PC-9 (cell line): ENCODE measurements around the gene FBN3. TPM values are rescaled to one million over a fixed set of nuclear protein-coding genes. Genes with fewer than 3 reads are reported as not detected.

Experiments used
- BruUV-seq: library from RNA; stranded (reverse); fragments of 400-500 nt; replicated peaks from 2 replicates; lab custom pipeline; 2021; lab: Mats Ljungman, UMichigan
- CTCF ChIA-PET: fragments of 300-600 bp; sonication (Branson Sonifier 250); formaldehyde crosslinking; loops from one replicate; lab custom pipeline; 2022; ENCODE audit warnings: antibody characterized with exemption; lab: Charles Lee
- POLR2A ChIA-PET: fragments of 300-600 bp; sonication (Branson Sonifier 250); formaldehyde crosslinking; loops from one replicate; lab custom pipeline; 2022; ENCODE audit warnings: antibody characterized with exemption; ENCODE audit not compliant: unreplicated experiment; lab: Charles Lee
- DNase-seq, 2 experiments: peaks; one replicate each; pipeline versions ENCODE4 v3.0.0 to v3.0.0-alpha.2; 2015 to 2022; ENCODE audit warnings: mixed read lengths in 1 of 2
- H2AFZ ChIP-seq: fragments of 200-600 bp; sonication (generic); 2 replicates; pipeline ENCODE4 v1.8.1; 2017; ENCODE audit warnings: antibody characterized with exemption
- H3F3A ChIP-seq: fragments of 200-600 bp; sonication (generic); 2 replicates; pipeline ENCODE4 v1.8.1; 2017; ENCODE audit warnings: antibody characterized with exemption, mild to moderate bottlenecking, low read depth; ENCODE audit not compliant: insufficient read depth
- H3K27ac ChIP-seq: fragments of 200-600 bp; sonication (generic); 2 replicates; pipeline ENCODE4 v1.6.1; 2016; ENCODE audit warnings: mixed run types
- H3K27me3 ChIP-seq: fragments of 200-600 bp; sonication (generic); 2 replicates; pipeline ENCODE4 v1.6.1; 2016; ENCODE audit warnings: low read depth, mixed run types; ENCODE audit not compliant: insufficient read depth
- H3K36me3 ChIP-seq: fragments of 200-600 bp; sonication (generic); 2 replicates; pipeline ENCODE4 v1.6.1; 2016; ENCODE audit warnings: low read depth, mixed run types
- H3K4me1 ChIP-seq: fragments of 200-600 bp; sonication (generic); replicated peaks from 2 replicates; pipeline ENCODE4 v1.6.1; 2016; ENCODE audit warnings: mixed run types; ENCODE audit not compliant: insufficient read depth
- H3K4me2 ChIP-seq: fragments of 200-600 bp; sonication (generic); 2 replicates; pipeline ENCODE4 v1.6.1; 2017; ENCODE audit warnings: mixed run types
- H3K4me3 ChIP-seq: fragments of 200-600 bp; sonication (generic); 2 replicates; pipeline ENCODE4 v1.6.1; 2016; ENCODE audit warnings: mixed run types
- H3K79me2 ChIP-seq: fragments of 200-600 bp; sonication (generic); 2 replicates; pipeline ENCODE4 v1.6.1; 2017; ENCODE audit warnings: low read depth, mixed run types
- H3K9me2 ChIP-seq: fragments of 200-600 bp; sonication (generic); 2 replicates; pipeline ENCODE4 v1.8.1; 2017; ENCODE audit warnings: mild to moderate bottlenecking; ENCODE audit not compliant: insufficient read depth
- H3K9me3 ChIP-seq: fragments of 200-600 bp; sonication (generic); 2 replicates; pipeline ENCODE4 v1.8.1; 2016; ENCODE audit warnings: low read depth; ENCODE audit not compliant: insufficient read depth
- H4K20me1 ChIP-seq: fragments of 200-600 bp; sonication (generic); 2 replicates; pipeline ENCODE4 v1.8.1; 2017; ENCODE audit not compliant: insufficient read depth
- CTCF ChIP-seq: fragments of 200-600 bp; sonication (generic); conservative IDR thresholded peaks from 2 replicates; pipeline ENCODE4 v1.6.1; 2017; ENCODE audit warnings: mixed run types, antibody characterized with exemption, mild to moderate bottlenecking, moderate library complexity
- EZH2 ChIP-seq: fragments of 200-600 bp; sonication (generic); IDR thresholded peaks from 2 replicates; pipeline ENCODE4 v1.8.0; 2017; ENCODE audit warnings: antibody characterized with exemption, low read depth
- intact Hi-C: fragments of 100-400 bp; cut with micrococcal nuclease; formaldehyde crosslinking; loops from one replicate; pipeline ENCODE4 v1.10.0; 2022; ENCODE audit not compliant: unreplicated experiment
- total RNA-seq: library from RNA; stranded (reverse); gene quantifications from 2 replicates; pipeline ENCODE4 v1.2.3, GENCODE V29; 2021

FBN3 gene
- total RNA-seq, 1 experiment from 2014 or later = not detected

DNA sequence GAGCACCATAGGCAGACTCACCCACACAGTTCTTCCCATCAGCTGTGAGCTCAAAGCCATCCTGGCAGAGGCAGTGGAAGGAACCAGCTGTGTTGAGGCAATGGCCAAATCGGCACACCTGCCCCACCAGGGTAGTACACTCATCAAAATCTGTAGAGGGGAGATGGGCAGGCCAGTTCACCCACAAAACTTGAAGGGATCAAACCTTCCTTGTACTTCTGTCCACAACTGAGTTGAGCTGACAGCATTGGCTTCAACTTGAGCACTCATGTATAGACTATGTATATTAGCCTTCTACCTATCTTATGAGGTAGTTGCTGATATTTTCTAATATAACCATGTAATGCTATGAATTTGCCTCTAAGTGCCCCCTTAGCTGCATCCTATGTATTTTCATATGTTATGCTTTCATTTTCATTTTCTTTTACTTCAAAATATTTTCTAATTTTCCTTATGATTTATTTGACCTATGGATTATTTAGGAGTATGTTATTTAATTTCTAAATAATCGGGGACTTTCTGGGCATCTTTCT is 54.0 kb downstream of the FBN3 start:
- CTCF ChIA-PET = no interaction called here
- H3K27me3 ChIP-seq = peaks cover 19% of the 10 kb centered on the region; the same call in 1 of the 2 replicates
- DNase-seq = no peak
- no peak overlapping the region for H3K4me3 ChIP-seq
- no peaks in the 10 kb centered on the region for H3K9me2 ChIP-seq
- peaks cover 7% of the 10 kb centered on the region for H3K9me3 ChIP-seq
- no peaks in the 10 kb centered on the region for H3K4me1 ChIP-seq
- TF ChIP-seq CTCF (no peak), EZH2 (no peak)
- H4K20me1 ChIP-seq = no peaks in the 10 kb centered on the region
- intact Hi-C loops = no loop called here
- no peak overlapping the region for H3K4me2 ChIP-seq
- BruUV-seq = no TSS peak
- H2AFZ ChIP-seq = no peak overlapping the region
- POLR2A ChIA-PET = no interaction called here
- no peak overlapping the region for H3K27ac ChIP-seq
- no peaks in the 10 kb centered on the region for H3K79me2 ChIP-seq
- H3K36me3 ChIP-seq = no peaks in the 10 kb centered on the region
- H3F3A ChIP-seq = no peaks in the 10 kb centered on the region

GRCh38 chr19:8094336-8094735 is 55.1 kb downstream of the FBN3 start:
- intact Hi-C loops = no loop called here
- H3K4me1 ChIP-seq = no peaks in the 10 kb centered on the region
- H3K4me3 ChIP-seq = no peak overlapping the region
- H2AFZ ChIP-seq = no peak overlapping the region
- H3F3A ChIP-seq = no peaks in the 10 kb centered on the region
- H4K20me1 ChIP-seq = no peaks in the 10 kb centered on the region
- ChIA-PET POLR2A (no interaction called here), CTCF (no interaction called here)
- no peaks in the 10 kb centered on the region for H3K9me2 ChIP-seq
- H3K36me3 ChIP-seq = no peaks in the 10 kb centered on the region
- no TSS peak for BruUV-seq
- H3K4me2 ChIP-seq = no peak overlapping the region
- DNase-seq = no peak
- peaks cover 7% of the 10 kb centered on the region for H3K9me3 ChIP-seq
- H3K27ac ChIP-seq = no peak overlapping the region
- no peak for TF ChIP-seq CTCF
- no peak for TF ChIP-seq EZH2
- no peaks in the 10 kb centered on the region for H3K79me2 ChIP-seq
- H3K27me3 ChIP-seq = peaks cover 12% of the 10 kb centered on the region; the same call in 1 of the 2 replicates

GRCh38 chr19:8093740-8094139 is 55.7 kb downstream of the FBN3 start:
- intact Hi-C loops = no loop called here
- no peaks in the 10 kb centered on the region for H3F3A ChIP-seq
- no peak overlapping the region for H3K27ac ChIP-seq
- no TSS peak for BruUV-seq
- H2AFZ ChIP-seq = no peak overlapping the region
- H3K4me3 ChIP-seq = no peak overlapping the region
- H3K9me3 ChIP-seq = peaks cover 7% of the 10 kb centered on the region
- CTCF ChIA-PET = no interaction called here
- no peaks in the 10 kb centered on the region for H3K79me2 ChIP-seq
- H3K27me3 ChIP-seq = peaks cover 15% of the 10 kb centered on the region; the same call in 1 of the 2 replicates
- no peaks in the 10 kb centered on the region for H3K4me1 ChIP-seq
- no peaks in the 10 kb centered on the region for H3K9me2 ChIP-seq
- no peak overlapping the region for H3K4me2 ChIP-seq
- TF ChIP-seq EZH2 (no peak), CTCF (no peak)
- POLR2A ChIA-PET = no interaction called here
- no peak for DNase-seq
- H3K36me3 ChIP-seq = no peaks in the 10 kb centered on the region
- H4K20me1 ChIP-seq = no peaks in the 10 kb centered on the region
